ENCODE data around the gene SULT2B1.

The SULT2B1 gene

GRCh38 chr19:48642862-48643261, 90.9 kb downstream of the SULT2B1 start:
- no peak for TF ChIP-seq CTCF (IDR thresholded peaks at IDR 0.05; ENCODE audit: control insufficient read depth, extremely low read depth, insufficient read depth)
- no peak for DNase-seq (ENCODE audit: low read depth)
- no peak overlapping the region for H3K4me3 ChIP-seq (ENCODE audit: low read depth, low read length)

GRCh38 chr19:48644355-48644754, 92.4 kb downstream of the SULT2B1 start:
- no peak for TF ChIP-seq CTCF (IDR thresholded peaks at IDR 0.05; ENCODE audit: control insufficient read depth, extremely low read depth, insufficient read depth)
- DNase-seq (ENCODE audit: low read depth) = no peak
- no peak overlapping the region for H3K4me3 ChIP-seq (ENCODE audit: low read depth, low read length)

- DNase-seq (ENCODE audit: low read depth) = no peak
- peak overlapping the region; percentile 51 for H3K4me3 ChIP-seq (ENCODE audit: low read depth, low read length)
- TF ChIP-seq CTCF (IDR thresholded peaks at IDR 0.05; ENCODE audit: control insufficient read depth, extremely low read depth, insufficient read depth) = no peak
These were observed 93.1 kb downstream of the SULT2B1 start for GRCh38 chr19:48644839-48645619.

- no peak for DNase-seq (ENCODE audit: low read depth)
- TF ChIP-seq CTCF (IDR thresholded peaks at IDR 0.05; ENCODE audit: control insufficient read depth, extremely low read depth, insufficient read depth) = no peak
- peak overlapping the region; percentile 51 for H3K4me3 ChIP-seq (ENCODE audit: low read depth, low read length)
These were observed 93.6 kb downstream of the SULT2B1 start for GRCh38 chr19:48645620-48646000.

- TF ChIP-seq CTCF (IDR thresholded peaks at IDR 0.05; ENCODE audit: control insufficient read depth, extremely low read depth, insufficient read depth) = peak; percentile 84
- DNase-seq (ENCODE audit: low read depth) = no peak
- peak within 1 kb of the TSS; percentile 51 for H3K4me3 ChIP-seq (ENCODE audit: low read depth, low read length)
These were observed 94.2 kb downstream of the SULT2B1 start, which contains the start of gene CA11 for GRCh38 chr19:48646001-48646721. TSS of gene CA11 (minus strand) at chr19:48646187. CDS start at chr19:48645632, 555 bp downstream.

- TF ChIP-seq CTCF (IDR thresholded peaks at IDR 0.05; ENCODE audit: control insufficient read depth, extremely low read depth, insufficient read depth) = no peak
- peak overlapping the region; percentile 51; the same call in 1 of the 2 replicates for H3K4me3 ChIP-seq (ENCODE audit: low read depth, low read length)
- no peak for DNase-seq (ENCODE audit: low read depth)
These were observed 94.8 kb downstream of the SULT2B1 start for GRCh38 chr19:48646722-48647216.

Data from LNCaP clone FGC (cell line).